ENCODE results near the gene DHDH. TPM values are rescaled to one million over a fixed set of nuclear protein-coding genes. Genes with fewer than 3 reads are reported as not detected.

Gene DHDH
- total and polyA plus RNA-seq, 2 of the 13 experiments (the other 11 are each of a cell fraction or from before 2014, with no cell fraction given) = 0.13 to 0.91 TPM

GRCh38 chr19:48954595-48955307 lies 21.3 kb downstream of the DHDH start, which contains the start of gene BAX (continued):
- TF ChIP-seq ZSCAN21 (CRISPR knock-in tag; IDR thresholded peaks at IDR 0.05; ENCODE audit: borderline replicate concordance) (peak; percentile 77; the same call in 1 of the 2 replicates), ADNP (CRISPR knock-in tag; IDR thresholded peaks at IDR 0.05) (no peak), TARDBP (CRISPR knock-in tag; IDR thresholded peaks at IDR 0.05) (peak; percentile 57; the same call in 1 of the 2 replicates), ZNF761 (CRISPR knock-in tag; conservative IDR thresholded peaks at IDR 0.05) (no peak), DMTF1 (CRISPR knock-in tag; IDR thresholded peaks at IDR 0.05) (no peak), HOXA9 (CRISPR knock-in tag; IDR thresholded peaks at IDR 0.05; ENCODE audit: borderline replicate concordance) (0 out of 2 replicates have a peak, but pooled peaks have one; percentile 54), AGO2 (optimal IDR thresholded peaks at IDR 0.05; ENCODE audit: low read depth, low read length) (peak; percentile 93), NFIC (IDR thresholded peaks at IDR 0.05; ENCODE audit: low read length) (peak; percentile 33; the same call in 1 of the 2 replicates), HDAC6 (IDR thresholded peaks at IDR 0.05; ENCODE audit: low read depth, low read length) (no peak), SIN3B (IDR thresholded peaks at IDR 0.05; ENCODE audit: low read length) (0 out of 2 replicates have a peak, but pooled peaks have one; percentile 30), RERE (CRISPR knock-in tag; IDR thresholded peaks at IDR 0.05; ENCODE audit: low read depth) (no peak), ZKSCAN5 (CRISPR knock-in tag; IDR thresholded peaks at IDR 0.05) (no peak), ZNF878 (CRISPR knock-in tag; IDR thresholded peaks at IDR 0.05) (no peak), ZNF253 (CRISPR knock-in tag; IDR thresholded peaks at IDR 0.05; ENCODE audit: borderline replicate concordance) (no peak), ZNF557 (CRISPR knock-in tag; IDR thresholded peaks at IDR 0.05) (0 out of 2 replicates have a peak, but pooled peaks have one; percentile 16), ZZZ3 (CRISPR knock-in tag; IDR thresholded peaks at IDR 0.05; ENCODE audit: borderline replicate concordance) (no peak), FOXO4 (CRISPR knock-in tag; conservative IDR thresholded peaks at IDR 0.05) (no peak), GPBP1L1 (CRISPR knock-in tag; IDR thresholded peaks at IDR 0.05) (no peak), ZNF678 (CRISPR knock-in tag; IDR thresholded peaks at IDR 0.05) (no peak)
